ENCODE measurements around the gene RPA4.
"Not testable (repeated sequence)": the region's sequence is repeated elsewhere in the genome, so short reads cannot be mapped to it uniquely, and the experiment has no call there.

Gene RPA4, protein sequence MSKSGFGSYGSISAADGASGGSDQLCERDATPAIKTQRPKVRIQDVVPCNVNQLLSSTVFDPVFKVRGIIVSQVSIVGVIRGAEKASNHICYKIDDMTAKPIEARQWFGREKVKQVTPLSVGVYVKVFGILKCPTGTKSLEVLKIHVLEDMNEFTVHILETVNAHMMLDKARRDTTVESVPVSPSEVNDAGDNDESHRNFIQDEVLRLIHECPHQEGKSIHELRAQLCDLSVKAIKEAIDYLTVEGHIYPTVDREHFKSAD

DNA sequence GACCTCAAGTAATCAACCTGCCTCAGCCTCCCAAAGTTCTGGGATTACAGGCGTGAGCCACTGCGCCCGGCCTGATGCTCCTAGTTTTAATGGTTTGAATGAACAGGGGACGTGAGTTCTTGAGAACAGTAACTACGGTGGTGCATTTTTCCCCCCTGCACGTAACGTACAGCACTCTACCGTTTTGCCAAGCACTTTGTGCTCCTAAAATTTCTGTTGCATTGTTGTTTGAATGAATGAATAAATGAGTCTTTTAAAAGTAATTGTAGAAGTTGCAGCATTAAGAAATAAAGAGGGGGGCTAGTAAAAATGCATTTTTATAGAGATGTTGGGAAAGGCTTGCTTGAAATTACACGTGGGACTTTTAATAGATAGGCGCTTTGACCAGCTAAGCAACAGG, at the start of gene RPA4:
TSS of gene RPA4 (plus strand) at position 301 of the 400 bp plus-strand sequence. CDS start 403 bp downstream, outside the sequence.
- DNase-seq (ENCODE audit: low read depth) = no peak

DNA sequence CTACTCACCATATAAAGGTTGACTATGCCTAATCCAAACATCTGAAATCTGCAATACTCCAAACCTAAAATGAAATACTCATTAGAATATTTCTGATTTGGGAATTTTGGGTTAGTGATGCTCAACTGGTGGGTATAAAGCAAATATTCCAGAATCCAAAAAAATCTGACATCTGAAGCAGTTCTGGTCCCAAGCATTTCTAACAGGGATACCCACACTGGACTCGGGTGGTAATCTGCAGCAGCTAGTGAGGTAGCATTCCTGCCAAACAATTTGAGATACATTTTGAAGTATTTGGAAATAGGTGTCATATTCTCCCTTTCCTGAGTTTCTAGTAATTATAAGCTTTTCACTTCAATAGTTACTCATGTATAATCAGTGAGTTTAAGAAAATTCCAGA, 49.6 kb upstream of the RPA4 start:
- DNase-seq (ENCODE audit: low read depth) = no peak

DNA sequence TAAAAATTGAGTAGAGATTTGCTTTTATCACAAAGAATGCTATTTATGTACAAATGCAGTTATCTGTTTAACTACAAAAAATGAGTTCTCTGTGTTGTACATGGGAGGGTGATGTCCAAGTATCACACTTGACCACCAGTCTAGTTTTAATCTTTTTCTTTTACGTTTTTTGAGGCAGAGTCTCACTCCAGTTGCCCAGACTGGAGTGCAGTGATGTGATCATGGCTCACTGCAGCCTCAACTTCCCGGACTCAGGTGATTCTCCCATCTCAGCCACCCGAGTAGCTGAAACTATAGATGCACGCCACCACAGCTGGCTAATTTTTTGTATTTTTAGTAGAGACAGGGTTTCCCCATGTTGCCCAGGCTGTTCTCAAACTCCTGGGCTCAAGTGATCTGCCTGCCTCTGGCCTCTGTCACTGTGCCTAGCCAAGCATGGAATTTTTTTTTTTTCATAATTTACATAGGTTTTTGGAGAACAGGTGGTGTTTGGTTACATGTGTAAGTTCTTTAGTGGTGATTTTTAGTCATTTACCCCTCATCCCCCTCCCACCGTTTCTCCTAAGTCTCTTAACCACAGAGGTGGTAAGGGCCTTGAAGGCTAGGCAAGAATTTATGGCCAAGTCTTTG, 47.9 kb upstream of the RPA4 start:
- DNase-seq (ENCODE audit: low read depth) = no peak

DNA sequence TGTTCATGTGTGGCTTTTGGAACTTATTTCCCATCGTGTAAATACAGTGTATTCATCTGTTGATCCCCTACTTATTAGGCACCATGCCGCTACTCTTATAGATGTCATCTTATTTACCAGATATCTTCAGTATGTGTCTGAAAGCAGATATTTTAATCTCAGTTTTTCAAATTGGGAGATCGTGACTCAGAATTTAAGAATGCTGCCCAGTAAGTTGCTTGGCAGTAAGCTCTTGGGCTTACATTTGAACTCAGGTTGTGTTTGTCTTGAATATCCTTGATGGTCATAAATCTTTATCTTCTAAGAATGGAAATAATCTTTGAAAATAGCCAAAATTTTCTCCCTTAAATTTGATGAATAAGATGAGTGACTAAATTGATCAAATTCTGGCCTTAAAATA, 45.9 kb upstream of the RPA4 start:
- no peak for DNase-seq (ENCODE audit: low read depth)

DNA sequence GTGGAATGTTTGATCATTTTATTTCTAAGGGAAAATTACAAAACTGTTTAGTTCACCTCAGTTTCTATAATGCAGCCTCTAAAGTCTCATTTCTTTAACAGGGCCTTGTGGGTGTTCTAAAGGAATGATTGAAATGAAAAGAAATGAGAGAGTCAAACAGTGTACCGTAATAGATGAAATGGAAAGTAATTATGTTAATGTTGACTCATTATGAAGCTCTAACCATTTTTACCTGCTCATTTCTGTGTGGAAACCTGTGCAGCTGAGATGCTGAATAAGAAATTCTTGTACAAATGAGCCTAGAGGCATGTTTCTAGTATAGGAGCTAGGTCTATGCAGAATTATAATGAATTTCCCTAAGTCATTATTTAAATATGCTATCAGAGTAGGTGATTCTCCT, 45.2 kb upstream of the RPA4 start:
- no peak for DNase-seq (ENCODE audit: low read depth)

DNA sequence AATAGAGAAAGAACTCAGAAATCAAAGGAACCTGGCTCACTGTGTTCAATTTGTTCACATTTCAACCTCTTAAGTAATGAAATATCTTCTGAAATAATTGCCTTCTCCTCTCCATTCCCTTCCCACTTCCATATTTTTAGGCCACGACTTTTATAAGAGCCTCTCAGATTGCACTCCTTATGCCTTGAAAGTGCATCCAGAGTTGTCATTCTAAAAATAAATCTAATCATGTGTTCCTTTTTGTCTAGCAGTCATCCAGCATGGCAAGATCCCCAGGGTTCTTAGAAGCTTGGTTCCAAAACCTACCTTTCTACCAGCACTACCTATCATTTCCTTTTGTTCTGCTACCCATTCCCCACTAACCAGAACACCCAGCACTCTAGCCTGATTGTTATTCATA, 42.4 kb upstream of the RPA4 start:
- no peak for DNase-seq (ENCODE audit: low read depth)

DNA sequence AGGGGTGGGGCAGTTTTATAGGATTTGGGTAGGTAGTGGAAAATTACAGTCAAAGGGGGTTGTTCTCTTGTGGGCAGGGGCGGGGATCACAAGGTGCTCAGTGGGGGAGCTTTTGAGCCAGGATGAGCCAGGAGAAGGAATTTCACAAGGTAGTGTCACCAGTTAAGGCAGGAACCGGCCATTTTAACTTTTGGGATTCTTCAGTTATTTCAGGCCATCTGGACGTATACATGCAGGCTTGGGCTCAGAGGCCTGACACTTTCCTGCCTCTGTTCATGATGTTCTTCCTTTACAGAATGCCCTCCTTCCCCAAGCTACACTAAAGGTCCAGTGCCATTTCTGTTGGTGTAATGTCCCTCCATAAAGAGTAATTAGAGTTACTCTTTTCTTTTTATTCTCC, 41.8 kb upstream of the RPA4 start:
- DNase-seq (ENCODE audit: low read depth) = not testable (repeated sequence)

DNA sequence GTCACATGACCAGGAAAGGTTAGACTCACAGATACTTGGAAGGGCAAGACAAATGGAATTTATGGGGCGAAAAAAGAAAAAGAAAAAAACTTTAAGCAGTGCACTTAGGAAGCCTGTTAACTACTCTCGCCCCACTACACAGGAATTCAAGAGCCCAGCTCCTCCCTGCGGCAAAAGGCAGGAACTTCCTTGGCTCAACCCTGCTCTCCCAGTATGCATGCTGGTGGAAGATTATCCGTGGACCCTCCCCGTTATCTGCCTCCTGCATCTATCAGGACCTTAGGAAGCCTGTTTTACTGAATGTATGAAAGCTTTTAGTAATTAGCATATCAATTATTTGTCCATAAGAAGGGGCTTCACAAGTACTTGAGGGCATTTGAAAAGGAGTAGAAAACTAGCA, 40.1 kb upstream of the RPA4 start:
- DNase-seq (ENCODE audit: low read depth) = no peak

DNA sequence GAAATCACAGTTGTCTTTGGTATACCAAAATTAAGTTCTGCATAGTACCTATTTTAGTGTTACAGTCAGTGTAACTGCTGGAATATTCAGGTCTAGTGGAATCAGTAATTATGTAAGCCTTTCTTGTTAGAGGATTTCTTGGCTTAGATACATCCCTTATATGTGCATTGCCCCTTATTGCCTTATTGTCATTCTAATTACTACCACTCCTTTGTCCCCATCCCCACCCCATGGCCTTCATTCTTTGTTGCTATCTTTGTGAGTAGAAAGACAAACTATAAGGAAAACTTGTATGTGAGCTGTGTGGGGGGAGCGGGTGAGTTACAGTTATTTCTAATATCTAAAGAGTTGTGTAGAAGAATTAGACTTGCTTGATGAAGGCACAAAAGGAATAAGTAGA, 36.9 kb upstream of the RPA4 start:
- DNase-seq (ENCODE audit: low read depth) = no peak

DNA sequence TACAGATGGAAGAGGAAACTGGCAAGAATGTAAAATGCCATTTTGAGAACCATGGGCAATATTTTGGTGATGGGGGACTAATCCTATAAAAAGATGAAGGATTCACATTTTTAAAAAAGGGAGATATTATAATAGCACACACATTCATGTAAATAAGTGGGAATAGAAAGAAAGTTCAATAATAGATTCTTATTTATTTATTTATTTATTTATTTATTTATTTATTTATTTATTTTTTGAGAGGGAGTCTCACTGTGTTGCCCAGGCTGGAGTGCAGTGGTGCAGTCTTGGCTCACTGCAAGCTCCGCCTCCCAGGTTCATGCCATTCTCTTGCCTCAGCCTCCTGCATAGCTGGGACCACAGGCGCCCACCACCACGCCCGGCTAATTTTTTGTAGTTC, 24.3 kb upstream of the RPA4 start:
- not testable (repeated sequence) for DNase-seq (ENCODE audit: low read depth)

DNA sequence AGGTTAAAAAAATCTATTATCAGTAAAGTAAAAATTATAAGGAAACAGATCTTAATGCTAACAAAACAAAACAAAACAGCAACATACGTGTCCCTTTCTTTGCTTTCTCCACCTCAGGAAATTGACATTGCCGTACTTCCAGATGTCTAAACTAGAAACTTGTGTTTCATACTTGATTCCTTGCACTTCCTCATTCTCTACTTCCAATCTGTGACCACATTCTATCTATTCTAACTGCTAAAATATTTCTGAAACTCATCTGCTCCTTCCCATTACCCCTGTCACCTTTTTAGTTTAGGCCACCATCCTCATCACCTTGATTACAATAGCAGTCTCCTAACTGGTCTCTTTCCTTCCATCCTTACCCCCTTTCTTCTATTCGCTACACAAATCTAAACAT, 22.5 kb upstream of the RPA4 start:
- no peak for DNase-seq (ENCODE audit: low read depth)

DNA sequence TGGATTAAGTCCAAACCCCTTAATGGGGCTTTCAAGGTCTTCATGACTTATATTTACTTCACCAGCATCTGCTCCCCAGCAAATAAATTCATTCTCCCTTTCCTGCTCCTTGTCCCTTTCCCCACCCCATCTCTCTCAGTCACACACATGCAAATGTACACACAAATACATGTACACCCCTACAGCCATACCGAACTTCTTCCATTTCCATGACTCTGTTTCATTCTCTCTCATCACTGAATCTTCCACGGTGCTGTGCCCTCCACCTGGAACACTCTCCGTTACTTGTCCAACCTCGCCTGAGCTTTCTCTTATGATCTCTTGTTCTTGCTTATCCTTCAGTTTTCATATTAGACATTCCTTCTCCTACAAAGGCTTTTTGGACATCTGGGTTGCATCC, 22.0 kb upstream of the RPA4 start:
- no peak for DNase-seq (ENCODE audit: low read depth)

DNA sequence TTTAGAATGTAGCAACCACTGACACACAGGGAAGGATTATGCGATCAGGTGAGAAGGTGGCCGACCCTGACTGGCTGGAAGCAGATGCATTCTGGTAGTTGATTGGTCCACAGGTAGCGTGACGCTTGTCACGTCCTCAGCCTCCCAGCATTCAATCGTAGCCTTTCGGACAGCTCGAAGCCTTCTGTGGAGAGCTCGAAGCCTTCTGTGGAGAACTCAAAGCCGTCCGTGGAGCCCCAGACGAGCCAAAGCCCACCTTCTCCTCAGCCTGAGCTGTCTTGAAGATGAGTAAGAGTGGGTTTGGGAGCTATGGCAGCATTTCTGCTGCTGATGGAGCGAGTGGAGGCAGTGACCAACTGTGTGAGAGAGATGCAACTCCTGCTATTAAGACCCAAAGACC, 319 bp downstream of the RPA4 start:
- DNase-seq (ENCODE audit: low read depth) = no peak

DNA sequence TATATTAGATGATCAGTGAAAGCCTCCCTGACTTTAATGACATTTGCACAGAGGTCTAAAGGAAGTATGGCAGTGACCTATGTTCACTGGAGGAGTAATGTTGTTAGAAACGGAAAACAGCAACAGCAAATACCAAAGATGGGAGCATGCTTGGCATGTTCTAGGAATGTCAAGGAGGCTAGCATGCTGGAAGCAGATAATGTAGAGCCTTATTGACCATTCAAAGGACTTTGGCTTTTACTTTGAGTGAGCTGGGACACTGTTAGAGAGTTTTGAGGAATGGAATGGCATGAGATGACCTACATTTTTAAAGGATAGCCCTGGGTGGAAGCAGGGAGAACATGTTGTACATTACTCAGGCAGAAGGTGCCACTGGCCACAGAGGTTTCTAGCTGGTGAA, 6.0 kb downstream of the RPA4 start:
- no peak for DNase-seq (ENCODE audit: low read depth)

DNA sequence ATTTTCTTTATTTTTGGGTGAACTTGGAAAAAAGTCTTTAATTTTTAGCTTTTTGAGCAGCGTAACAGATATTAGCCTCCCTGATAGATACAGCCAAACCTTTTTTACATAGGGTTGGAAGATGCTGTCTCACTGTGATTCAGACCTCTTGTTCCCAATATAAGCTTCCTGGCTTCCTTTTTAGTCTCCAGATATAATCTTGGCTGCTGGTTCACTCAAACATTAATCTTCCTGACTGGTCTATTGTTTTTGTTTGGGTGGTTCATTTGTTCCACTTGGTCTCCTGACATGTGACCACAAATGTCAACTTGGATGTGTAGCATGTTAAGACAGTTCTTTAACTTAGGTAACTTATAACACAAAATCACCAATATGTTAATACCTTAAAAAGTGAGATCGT, 23.0 kb downstream of the RPA4 start:
- no peak for DNase-seq (ENCODE audit: low read depth)

DNA sequence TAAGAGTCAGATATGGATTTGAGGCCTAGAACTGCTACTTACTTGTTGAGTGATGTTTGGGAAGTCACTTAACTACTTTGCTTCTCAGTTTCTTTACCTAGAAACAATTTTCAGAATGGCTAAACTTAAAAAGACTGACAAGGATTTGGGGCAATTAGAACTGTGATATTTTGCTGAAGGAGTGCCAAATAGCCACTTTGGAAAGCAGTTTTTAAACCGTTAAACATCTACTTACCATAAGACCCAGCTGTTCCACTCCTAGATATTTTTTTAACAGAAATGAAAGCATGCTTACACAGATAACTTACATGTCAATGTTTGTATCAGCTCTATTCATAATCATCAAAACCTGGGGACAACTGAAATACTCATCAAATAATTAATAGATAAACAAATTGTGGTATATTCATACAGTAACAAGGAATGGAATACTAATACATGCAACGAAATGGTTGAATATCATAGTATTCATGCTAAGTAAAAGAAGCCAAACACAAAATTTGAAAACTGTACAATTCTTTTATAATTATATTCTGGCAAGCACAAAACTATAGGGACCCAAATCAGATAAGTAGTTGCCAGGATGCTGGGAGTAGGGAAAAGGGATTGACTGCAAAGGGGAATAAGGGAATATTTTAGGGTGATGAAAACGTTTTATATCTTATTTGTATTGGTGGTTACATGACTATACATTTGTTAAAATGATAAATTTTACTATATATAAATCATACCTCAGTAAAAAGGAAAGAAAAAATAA, 24.0 kb downstream of the RPA4 start:
- DNase-seq (ENCODE audit: low read depth) = no peak

DNA sequence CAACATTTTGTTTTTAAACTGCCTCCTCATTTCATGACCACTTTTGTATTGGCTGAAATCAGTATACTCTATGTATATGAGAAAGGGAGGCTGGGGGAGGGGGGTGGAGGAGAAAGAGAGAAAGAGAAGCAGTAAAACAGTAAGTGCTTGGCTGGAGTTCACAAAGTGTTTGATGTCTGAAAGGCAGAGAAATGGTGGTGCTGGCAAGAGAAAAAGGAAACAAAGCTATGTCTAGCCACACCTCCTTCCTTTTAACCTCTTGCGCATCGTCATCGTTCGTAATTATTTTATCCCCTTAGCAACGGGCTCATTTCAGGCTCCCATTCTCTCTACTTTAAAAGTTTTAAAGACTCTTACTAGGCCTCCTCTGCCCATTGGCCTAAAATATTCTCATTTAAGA, 25.6 kb downstream of the RPA4 start:
- no peak for DNase-seq (ENCODE audit: low read depth)

DNA sequence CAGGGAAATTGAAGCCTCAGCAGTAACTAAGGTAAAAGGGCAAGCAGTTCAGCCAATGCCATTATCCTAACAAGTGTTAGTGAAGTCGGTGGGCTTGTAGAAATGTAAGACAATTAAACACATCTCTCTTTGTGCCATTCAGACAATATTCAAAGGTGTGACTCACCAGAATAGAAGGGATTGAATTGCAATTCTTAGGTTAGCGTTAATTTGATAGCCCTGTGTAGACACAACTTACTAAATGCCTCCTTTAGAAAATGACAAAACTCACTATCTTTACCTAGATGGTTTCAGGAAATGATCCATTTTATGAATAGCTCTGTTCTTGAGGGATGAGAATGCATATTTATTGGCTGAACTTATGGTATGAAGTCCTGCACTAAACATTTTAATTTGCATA, 35.2 kb downstream of the RPA4 start:
- no peak for DNase-seq (ENCODE audit: low read depth)

DNA sequence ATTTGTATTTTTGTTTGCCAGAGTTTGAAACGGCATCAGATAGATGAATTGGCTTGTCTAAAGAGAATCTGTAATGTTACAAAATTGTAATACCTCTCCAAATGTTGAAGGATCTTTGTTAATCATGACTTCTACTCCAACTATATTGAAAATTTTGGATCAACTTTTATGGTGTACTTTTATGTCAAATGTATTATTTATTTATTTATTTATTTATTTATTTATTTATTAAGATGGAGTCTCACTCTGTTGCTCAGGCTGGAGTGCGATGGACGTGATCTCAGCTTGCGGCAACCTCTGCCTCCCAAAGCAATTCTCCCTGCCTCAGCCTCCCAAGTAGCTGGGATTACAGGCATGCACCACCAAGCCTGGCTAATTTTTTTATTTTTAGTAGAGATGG, 36.0 kb downstream of the RPA4 start:
- no peak for DNase-seq (ENCODE audit: low read depth)

DNA sequence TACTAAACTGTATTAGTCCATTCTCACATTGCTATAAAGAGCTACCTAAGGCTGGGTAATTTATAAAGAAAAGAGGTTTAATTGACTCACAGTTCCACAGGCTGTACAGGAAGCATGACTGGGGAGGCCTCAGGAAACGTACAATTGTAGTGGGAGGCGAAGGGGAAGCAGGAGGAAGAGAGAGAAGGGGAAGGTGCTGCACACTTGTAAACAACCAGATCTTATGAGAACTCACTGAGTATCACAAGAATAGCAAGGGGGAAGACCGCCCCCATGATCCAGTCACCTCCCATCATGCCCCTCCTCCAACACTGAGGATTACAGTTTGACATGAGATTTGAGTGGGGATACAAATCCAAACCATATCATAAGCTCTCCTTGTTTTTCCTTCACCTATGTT, 40.9 kb downstream of the RPA4 start:
- DNase-seq (ENCODE audit: low read depth) = no peak

DNA sequence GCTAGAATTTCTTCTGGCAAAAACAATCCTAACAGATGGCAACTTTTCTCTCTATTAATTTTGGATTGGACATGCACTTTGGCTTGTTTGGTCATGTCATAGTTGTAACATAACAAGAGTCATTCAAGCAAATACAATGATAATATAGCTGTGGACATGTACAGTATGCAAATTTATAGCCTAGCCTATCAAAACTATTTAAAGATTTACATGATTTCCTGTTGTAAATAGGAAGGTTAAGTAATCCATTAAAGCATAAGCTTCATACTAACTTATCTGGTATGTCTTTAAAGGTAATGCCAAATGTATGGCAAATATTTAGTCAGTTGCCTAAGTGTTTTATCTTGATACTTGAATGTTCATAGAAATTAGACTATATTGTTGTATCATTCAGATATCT, 45.3 kb downstream of the RPA4 start:
- DNase-seq (ENCODE audit: low read depth) = no peak
